ENCODE measurements around the gene ASTN1. TPM values are rescaled to one million over a fixed set of nuclear protein-coding genes. Genes with fewer than 3 reads are reported as not detected.

The ASTN1 gene
- total RNA-seq, 1 donor = under 0.01 TPM

DNA sequence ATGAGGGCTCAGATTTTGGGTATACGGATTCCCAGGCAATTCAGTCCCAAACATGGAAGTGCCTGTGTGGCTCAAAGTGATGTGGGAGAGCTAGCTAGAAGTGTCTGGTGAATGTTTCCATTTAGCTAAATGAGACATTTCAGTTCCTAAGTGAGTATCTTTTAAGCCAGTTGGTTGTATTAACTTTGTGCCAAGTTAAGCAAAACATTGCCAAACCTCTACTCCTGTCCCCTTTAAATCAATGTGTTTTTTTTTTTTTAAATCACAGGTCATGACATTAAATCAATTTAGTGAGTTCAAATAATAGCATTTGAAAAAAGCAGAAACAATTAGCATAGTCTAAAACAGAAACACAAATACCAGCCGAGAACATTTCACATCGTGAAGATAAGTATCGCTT, 230.1 kb downstream of the ASTN1 start:
- no peak for DNase-seq (ENCODE audit: low read depth in 2 of 3, low spot score in 2 of 3)

GRCh38 chr1:176932114-176933104, 232.1 kb downstream of the ASTN1 start:
- DNase-seq (ENCODE audit: low read depth in 2 of 3, low spot score in 2 of 3) = no peak

- DNase-seq (ENCODE audit: low read depth in 2 of 3, low spot score in 2 of 3) = no peak
Measured at GRCh38 chr1:176931526-176931925, 233.0 kb downstream of the ASTN1 start.

DNA sequence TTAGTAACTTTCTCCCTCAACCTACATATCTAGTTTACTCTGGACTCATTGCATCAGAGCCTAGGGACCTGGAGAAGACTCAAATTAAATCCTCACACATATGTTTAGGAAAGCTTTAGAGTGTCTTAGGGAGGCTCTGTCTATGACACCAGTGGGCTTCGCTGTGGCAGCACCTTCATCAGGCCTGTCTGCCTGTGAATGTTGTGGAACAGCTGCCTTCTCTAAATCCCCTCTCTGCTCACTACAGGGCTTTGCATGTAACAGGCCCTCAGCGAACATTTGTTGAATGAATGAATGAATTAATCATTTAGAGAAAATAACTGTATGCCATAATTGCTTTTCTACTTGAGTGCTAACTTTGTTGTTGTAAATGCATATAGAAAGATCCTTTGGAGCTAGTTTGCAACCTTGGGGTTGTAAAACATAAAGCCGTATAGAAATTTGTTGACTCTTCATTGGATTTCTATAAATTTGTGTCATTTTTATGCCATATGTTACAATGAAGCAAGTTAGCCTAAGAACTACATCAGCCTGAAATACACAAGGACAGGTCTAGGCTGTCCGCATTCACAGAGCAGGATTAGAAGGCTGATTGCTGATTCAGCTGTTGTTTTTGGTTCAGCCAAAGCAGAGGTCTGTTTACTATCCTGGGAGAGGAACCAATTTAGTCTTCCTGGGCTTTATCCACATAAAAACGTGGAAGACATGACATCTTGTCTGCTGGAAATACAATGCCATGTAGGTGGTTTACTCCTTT, 238.0 kb downstream of the ASTN1 start:
- DNase-seq (ENCODE audit: low read depth in 2 of 3, low spot score in 2 of 3) = no peak

DNA sequence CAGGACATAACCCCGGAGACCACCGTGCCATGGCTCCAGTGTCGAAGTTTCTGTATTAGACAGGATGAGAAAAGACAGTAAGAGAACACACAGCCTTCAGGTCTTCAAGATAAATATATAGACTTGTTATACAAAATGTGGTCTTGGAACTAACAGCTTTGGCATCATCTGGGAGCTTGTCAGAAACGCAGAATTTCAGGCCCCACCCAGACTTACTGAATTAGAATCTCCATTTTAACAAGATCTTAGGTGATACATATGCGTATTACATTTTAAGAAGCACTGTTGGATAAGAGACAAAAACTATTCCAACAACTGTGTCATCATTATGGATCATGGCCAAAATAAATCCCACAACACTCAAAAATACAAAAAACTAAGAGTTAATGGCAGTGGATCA, 239.3 kb downstream of the ASTN1 start:
- DNase-seq (ENCODE audit: low read depth in 2 of 3, low spot score in 2 of 3) = no peak

GRCh38 chr1:176923283-176923682, 241.2 kb downstream of the ASTN1 start:
- no peak for DNase-seq (ENCODE audit: low read depth in 2 of 3, low spot score in 2 of 3)

DNA sequence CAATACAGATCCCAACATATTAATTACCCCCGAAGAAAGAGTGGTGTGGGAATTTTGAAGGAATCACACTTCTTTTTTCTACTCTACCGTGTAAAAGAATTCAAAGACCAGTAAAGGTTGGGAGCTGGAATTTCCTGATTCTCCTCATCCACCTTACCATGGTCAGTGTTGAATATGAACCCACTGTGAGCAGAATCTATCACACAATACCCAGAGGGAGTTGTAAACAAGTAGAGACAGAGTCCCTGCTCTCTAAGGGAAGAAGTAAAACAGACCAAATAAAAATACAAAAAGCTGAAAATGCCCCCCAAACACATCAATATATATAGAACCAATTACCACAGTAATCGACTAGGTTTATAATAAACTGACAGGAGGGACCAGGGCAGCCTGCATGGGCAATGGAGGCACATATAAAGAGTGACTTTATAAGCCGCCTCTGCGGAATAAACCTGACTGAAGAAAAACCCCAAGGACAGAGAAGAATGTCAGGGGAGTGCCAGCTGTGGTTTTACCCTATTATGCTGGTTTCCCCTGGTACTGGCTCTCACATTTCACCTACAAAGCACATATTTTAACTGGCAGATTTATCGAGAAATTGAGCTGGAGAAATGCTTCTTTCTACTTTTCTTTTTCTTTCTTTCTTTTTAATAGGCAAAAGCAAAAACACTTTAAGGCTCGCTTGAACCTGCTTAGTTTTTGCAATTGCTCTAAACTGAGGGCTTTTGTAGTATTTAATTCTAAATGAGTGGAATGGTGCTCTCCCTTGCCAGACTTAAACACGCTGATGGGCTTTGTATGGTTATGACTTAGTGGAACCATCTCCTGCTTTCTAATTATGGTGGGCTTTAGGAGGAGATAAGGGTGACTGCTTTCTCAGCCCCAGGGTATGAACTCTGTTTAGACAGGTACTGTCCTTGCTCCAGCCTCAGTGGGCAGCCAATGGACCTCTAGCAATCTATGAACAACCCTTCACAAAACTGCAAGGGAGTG, 244.8 kb downstream of the ASTN1 start:
- DNase-seq (ENCODE audit: low read depth in 2 of 3, low spot score in 2 of 3) = no peak

GRCh38 chr1:176905648-176906047, 258.9 kb downstream of the ASTN1 start:
- DNase-seq (ENCODE audit: low read depth in 2 of 3, low spot score in 2 of 3) = no peak

- no peak for DNase-seq (ENCODE audit: low read depth in 2 of 3, low spot score in 2 of 3)
Measured at GRCh38 chr1:176904057-176904751, 260.3 kb downstream of the ASTN1 start.

DNA sequence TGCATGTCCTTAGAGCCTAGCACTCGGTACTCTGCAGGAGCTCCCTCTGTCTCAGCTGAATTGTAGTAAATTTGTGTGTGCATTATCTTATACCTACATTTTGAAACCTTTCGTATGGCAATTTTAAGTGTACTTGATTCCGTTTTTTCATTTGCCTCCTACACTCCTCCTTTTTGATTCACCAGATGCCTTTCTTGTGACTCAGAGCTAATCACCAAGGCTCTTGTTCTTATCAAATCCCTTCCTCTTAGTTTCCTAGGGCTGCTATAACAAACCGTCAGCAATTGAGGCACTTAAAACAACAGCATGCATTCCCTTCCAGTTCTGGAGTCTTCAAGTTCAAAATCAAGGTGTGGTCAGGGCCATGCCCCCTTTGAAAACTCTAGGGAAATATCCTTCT, 261.0 kb downstream of the ASTN1 start:
- DNase-seq (ENCODE audit: low read depth in 2 of 3, low spot score in 2 of 3) = no peak

DNA sequence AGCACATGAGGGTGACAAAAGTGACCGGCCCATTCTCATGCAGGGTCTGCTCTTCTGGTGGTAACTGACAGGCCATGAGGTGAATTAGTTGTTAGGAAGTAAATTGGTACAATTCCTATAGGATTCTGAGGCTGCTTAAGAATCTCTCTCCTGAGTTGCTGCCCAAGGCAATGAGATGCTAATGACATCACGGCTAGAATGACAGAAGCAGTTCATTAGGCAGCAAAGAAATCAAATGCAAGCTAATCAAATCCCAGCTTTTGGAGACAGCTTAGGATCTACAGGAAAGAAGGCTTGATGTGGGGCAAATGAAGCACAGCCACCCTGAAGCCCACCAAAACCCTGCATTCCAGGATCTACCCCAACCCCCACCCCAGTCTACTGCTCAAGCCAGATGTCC, 265.2 kb downstream of the ASTN1 start:
- no peak for DNase-seq (ENCODE audit: low read depth in 2 of 3, low spot score in 2 of 3)

GRCh38 chr1:176897350-176898236, 266.9 kb downstream of the ASTN1 start:
- peak in 2 of 3 donors; percentile 37 to 72 for DNase-seq (ENCODE audit: low read depth in 2 of 3, low spot score in 2 of 3)

GRCh38 chr1:176896216-176896615, 268.3 kb downstream of the ASTN1 start:
- no peak for DNase-seq (ENCODE audit: low read depth in 2 of 3, low spot score in 2 of 3)

- no peak for DNase-seq (ENCODE audit: low read depth in 2 of 3, low spot score in 2 of 3)
Measured at GRCh38 chr1:176894450-176894849, 270.1 kb downstream of the ASTN1 start.

- no peak for DNase-seq (ENCODE audit: low read depth in 2 of 3, low spot score in 2 of 3)
Measured at GRCh38 chr1:176893625-176894352, 270.7 kb downstream of the ASTN1 start.

GRCh38 chr1:176888471-176889032, 276.0 kb downstream of the ASTN1 start:
- no peak for DNase-seq (ENCODE audit: low read depth in 2 of 3, low spot score in 2 of 3)

DNA sequence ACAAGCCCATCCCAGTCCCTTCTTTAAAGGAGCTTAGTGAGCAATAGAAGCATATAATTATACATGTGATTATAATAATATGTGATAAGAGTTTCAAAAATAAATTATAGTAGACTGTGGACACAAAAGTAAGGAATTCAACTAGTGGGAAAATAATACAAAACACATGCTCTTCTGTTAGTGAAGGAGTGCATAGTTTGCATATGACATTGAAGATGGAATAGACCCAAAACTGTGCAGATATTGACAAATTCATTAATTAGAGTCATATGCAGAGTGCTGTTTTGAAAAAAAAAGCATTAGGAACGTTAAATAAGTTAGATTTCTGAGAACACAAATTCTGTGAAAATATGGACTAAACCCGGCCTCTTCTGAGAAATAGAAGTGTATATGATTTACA, 278.8 kb downstream of the ASTN1 start:
- no peak for DNase-seq (ENCODE audit: low read depth in 2 of 3, low spot score in 2 of 3)

DNA sequence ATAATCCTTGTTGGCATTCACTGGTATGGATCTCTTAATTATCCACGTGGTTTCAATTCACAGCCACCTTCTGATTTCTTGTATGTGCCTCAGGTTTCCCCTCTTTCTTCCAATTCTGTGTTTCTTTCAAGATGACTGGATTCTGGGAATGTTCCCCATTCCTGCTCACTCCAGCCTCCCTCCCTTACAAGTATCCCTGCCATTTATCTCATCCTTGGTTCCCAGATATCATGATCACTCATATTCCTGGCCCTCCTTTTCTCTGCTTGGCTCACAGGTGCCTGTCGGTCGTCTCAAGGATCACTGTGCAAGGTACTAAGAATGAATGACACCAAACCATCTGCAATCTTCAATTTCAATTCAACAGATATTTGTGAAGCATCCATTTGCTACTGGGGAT, 279.2 kb downstream of the ASTN1 start:
- no peak for DNase-seq (ENCODE audit: low read depth in 2 of 3, low spot score in 2 of 3)
